ENCODE measurements around the gene DHRS13.
"Not testable (repeated sequence)": the region's sequence is repeated elsewhere in the genome, so short reads cannot be mapped to it uniquely, and the experiment has no call there.

The DHRS13 gene

DNA sequence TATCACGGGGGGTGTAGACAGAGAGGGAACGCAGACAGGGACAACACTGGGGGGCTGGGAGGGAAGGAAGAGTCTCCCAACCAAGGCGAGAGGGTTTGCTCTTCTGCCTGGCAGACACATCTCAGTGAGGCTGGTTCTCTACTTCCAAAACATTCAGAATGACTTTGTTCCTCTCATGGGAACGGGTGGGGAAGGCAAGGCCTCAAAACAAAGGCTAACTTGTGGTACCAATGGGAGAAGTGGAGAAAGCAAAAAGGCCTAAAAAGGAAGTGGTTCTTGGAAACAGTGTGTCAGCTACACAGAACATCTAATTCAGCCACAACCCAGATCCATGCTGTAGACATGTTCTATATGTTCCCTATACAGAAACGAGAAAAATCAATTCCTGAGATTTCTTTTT lies 12.9 kb downstream of the DHRS13 start:
- no peak for TF ChIP-seq ZNF274 (IDR thresholded peaks at IDR 0.05; ENCODE audit: low read depth, low read length)

DNA sequence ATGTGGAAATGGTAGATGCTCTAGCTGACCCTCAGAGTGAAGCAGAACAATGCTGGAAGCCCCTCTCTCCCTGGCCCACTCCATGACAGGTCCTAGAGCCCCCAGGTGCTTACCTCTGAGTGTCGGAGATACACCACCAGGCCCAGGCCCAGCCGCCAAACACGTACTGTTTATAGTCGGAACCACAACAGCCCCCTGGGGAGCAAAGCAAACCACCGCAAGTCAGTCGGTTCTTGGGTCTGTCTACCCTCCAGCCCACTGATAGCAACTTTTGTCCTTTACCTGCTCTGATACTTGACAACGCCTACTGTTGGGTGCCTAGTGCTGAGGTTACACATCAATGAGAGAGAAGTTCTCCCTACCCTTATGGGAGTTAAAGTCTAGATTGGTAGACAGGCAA lies 14.0 kb downstream of the DHRS13 start:
- H3K4me3 ChIP-seq (ENCODE audit: low read length) = no peak overlapping the region
- TF ChIP-seq ZNF274 (IDR thresholded peaks at IDR 0.05; ENCODE audit: low read depth, low read length) = no peak

More for the DNA sequence above, 12.9 kb downstream of the DHRS13 start:
- no peak overlapping the region for H3K4me3 ChIP-seq (ENCODE audit: low read length)

GRCh38 chr17:28887871-28888471 lies 14.9 kb downstream of the DHRS13 start:
- TF ChIP-seq ZNF274 (IDR thresholded peaks at IDR 0.05; ENCODE audit: low read depth, low read length) = no peak
- no peak overlapping the region for H3K4me3 ChIP-seq (ENCODE audit: low read length)

- no peak overlapping the region for H3K4me3 ChIP-seq (ENCODE audit: low read length)
- TF ChIP-seq ZNF274 (IDR thresholded peaks at IDR 0.05; ENCODE audit: low read depth, low read length) = no peak
Observed at GRCh38 chr17:28885951-28886350, 16.9 kb downstream of the DHRS13 start.

DNA sequence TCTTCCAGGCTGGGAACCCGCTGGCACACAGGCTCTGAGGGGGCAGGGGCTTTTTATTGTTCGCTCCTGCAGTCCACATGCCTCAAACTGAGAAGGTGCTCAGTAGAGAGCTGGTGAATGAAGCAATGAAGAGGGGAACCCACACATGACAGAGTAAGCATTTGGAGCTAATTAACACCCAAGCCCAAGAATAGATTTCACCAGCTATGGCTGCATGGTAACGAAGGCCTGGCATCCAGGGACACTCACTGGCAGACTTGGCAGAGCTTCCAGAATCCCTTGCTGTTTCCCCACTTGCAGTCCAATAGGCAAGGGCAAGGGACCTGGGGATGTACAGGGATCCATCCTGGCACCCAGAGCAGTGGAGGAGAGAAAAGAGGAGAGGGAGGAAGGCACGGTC lies 17.5 kb downstream of the DHRS13 start:
- H3K4me3 ChIP-seq (ENCODE audit: low read length) = no peak overlapping the region
- no peak for TF ChIP-seq ZNF274 (IDR thresholded peaks at IDR 0.05; ENCODE audit: low read depth, low read length)

- TF ChIP-seq ZNF274 (IDR thresholded peaks at IDR 0.05; ENCODE audit: low read depth, low read length) = no peak
- no peak overlapping the region for H3K4me3 ChIP-seq (ENCODE audit: low read length)
Observed at GRCh38 chr17:28883967-28884702, 18.7 kb downstream of the DHRS13 start.

- no peak overlapping the region for H3K4me3 ChIP-seq (ENCODE audit: low read length)
- TF ChIP-seq ZNF274 (IDR thresholded peaks at IDR 0.05; ENCODE audit: low read depth, low read length) = no peak
Observed at GRCh38 chr17:28882154-28882895, 20.6 kb downstream of the DHRS13 start.

DNA sequence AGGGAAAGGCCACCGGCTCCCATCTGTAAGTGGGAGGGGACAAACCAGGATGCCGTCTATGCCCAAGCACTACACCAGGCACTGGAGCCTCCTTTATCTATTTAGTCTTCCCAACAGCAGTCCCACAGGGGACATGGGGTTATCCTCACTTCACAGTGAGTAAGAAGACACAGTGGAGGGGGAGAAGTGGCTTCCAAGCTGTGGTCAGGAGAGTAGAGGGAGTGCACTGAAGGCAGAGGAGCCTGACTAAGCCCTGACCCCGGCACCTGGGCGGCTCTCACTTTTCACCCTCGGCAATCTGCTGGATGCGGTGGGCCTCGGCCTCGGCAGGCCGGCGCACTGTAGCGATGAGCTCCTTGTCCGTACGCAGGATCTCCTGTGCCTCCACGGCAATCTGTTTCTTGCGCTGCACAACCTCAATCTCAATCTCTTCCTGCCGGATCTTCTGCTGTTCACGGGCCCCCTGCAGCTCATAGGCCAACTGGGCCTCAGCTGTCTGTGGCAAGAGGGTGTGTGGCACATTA lies 21.3 kb downstream of the DHRS13 start:
- no peak for TF ChIP-seq ZNF274 (IDR thresholded peaks at IDR 0.05; ENCODE audit: low read depth, low read length)
- H3K4me3 ChIP-seq (ENCODE audit: low read length) = no peak overlapping the region

DNA sequence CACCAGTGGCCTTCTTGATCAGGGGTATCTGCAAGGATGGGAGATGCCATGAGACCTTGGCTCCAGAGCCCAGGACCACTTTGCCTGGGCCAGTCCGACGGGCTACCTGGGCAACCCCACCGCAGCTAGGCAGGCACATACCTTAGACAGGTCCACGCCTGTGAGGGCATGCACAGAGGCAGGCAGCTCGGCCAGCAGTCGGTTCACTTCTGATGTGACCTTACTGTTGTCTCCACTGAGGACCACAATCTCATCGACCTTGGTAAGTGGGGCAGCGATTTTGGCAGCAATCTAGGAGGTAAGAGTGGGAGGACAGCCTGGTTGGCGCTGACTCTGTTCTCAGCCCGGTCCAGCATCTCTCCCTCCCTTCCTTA lies 22.3 kb downstream of the DHRS13 start:
- TF ChIP-seq ZNF274 (IDR thresholded peaks at IDR 0.05; ENCODE audit: low read depth, low read length) = no peak
- no peak overlapping the region for H3K4me3 ChIP-seq (ENCODE audit: low read length)

DNA sequence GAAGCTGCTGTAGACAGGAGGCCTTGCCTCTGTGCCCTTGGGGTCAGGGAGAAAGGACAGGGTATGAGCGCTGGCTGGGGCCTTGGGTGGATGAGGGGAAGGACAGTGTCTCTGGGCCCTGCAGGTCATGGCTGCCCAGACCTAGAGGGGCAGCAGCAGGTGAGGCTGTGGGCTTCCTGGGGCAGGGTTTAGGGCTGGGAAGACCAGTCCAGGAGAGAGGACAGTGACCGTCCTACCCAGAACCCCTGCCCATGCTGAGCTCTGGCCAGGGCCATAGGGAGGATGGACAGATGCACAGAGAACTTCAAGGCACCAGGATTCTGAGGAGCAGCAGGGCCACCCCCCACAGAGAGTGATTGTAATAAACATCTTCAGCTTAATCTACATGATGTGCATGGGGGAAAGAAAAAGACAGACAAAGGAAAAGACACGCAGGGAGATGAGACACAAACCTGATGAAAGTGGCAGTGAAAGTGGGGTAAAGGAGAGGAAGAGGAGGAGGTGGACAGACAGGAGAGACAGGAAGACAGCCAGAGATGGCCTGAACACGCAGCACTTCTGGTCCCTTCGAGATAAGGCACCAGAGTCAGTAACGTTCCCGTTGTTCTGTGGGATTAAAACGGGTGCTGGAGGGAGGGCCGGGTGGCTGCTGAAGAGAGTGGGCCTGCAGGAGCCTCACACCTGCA lies 22.9 kb downstream of the DHRS13 start:
- H3K4me3 ChIP-seq (ENCODE audit: low read length) = no peak overlapping the region
- no peak for TF ChIP-seq ZNF274 (IDR thresholded peaks at IDR 0.05; ENCODE audit: low read depth, low read length)

DNA sequence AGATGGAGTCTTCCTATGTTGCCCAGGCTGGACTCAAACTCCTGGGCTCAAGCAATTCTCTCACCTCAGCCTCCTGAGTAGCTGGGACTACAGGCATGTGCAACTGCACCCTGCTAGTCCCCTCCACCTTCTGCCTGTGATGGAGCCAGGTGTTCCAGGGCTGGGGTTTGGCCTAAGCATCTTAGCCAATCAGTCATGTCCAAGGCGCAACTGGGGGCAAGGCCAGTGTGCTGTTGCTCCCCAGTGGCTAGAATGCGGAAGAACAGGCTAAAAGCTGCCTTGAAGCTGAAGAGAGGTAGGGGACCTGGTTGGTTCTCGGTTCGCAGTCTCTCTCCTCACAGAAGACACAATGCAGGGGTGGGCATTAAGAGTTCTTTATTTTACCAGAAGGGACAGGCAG lies 23.9 kb downstream of the DHRS13 start:
- H3K4me3 ChIP-seq (ENCODE audit: low read length) = no peak overlapping the region
- no peak for TF ChIP-seq ZNF274 (IDR thresholded peaks at IDR 0.05; ENCODE audit: low read depth, low read length)

GRCh38 chr17:28878158-28878910 lies 24.5 kb downstream of the DHRS13 start:
- H3K4me3 ChIP-seq (ENCODE audit: low read length) = no peak overlapping the region
- TF ChIP-seq ZNF274 (IDR thresholded peaks at IDR 0.05; ENCODE audit: low read depth, low read length) = no peak

DNA sequence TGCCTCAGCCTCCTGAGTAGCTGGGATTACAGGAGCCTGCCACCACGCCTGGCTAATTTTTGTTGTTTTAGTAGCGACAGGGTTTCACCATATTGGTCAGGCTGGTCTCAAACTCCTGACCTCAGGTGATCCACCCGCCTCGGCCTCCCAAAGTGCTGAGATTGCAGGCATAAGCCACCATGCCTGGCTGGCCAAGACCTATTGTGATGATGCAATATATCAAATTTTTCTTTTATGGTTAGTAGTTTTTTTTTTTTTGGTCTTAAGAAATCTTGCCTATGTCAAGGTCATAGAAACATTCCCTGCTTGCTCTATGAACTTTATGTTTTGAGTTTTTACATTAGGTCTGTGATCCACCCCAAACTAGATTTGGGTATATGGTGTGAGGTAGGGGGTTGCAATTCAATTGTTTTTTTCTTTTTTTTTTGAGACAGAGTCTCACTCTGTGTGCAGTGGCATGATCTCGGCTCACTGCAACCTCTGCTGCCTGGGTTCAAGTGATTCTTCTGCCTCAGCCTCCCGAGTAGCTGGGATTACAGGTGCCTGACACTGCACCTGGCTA lies 25.6 kb downstream of the DHRS13 start:
- H3K4me3 ChIP-seq (ENCODE audit: low read length) = not testable (repeated sequence)
